ENCODE data around the gene XCL2. TPM values are rescaled to one million over a fixed set of nuclear protein-coding genes. Genes with fewer than 3 reads are reported as not detected.

Gene XCL2
- total and polyA plus RNA-seq, 10 of the 15 experiments (the other 5 are each of a cell fraction or from before 2014, with no cell fraction given): 0.50 to 299 (median 4.8) TPM

DNA sequence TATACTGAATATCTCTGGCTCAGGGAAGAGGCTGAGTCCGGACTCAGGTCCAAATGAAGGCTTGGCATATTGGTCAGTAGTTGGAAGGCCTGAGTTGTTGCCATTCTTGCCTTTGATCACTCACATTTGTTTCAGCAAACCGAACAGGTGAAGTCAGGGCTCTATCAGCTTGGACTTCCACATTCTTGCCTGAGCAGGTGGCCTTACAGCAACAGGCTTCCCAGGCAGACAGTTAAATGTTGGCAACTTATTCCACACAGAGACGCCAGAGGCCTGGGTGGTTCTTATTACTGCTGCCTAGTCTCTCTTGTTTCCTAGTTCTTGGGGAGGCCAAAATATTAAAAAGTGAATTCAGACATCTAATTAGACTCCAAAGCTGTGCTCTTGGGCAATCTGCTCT is 36.6 kb downstream of the XCL2 start:
- SMC1A ChIA-PET (ENCODE audit: uncharacterized antibody, unreplicated experiment): interaction anchor here (0.9 to 14.3 kb wide), 16 partner anchors 9 to 165 kb away, joined by 3 to 257 read pairs (median 8); no protein-coding TSS in a partner anchor
- ATAC-seq: no peak
- intact Hi-C loops (cut with micrococcal nuclease; ENCODE audit: unreplicated experiment) (no loop called here), in situ Hi-C loops (cut with MboI) (no loop called here)
- no TSS peak for BruUV-seq (replicated peaks)
- no peak overlapping the region for H3K4me2 ChIP-seq (ENCODE audit: control insufficient read depth, insufficient read depth)
- 66% methylated on average over 3 of the region's 3 CpGs for WGBS (ENCODE audit: insufficient coverage, insufficient replicate concordance, low lambda C conversion rate, missing lambda C conversion rate)
- CTCF ChIA-PET: interaction anchor here (1.1 to 2.8 kb wide), 2 partner anchors 39 to 47 kb away, joined by 4 to 10 read pairs; no protein-coding TSS in a partner anchor
- H3K36me3 ChIP-seq (ENCODE audit: control insufficient read depth in 2 of 2, insufficient read depth in 2 of 2, low read length in 1 of 2): no peaks in the 10 kb centered on the region
- H3K4me3 ChIP-seq: no peak overlapping the region
- no peak for FAIRE-seq
- H3K27me3 ChIP-seq (replicated peaks in 1 of 2; ENCODE audit: control insufficient read depth in 2 of 2, insufficient read depth in 2 of 2, low read length in 1 of 2): no peaks in the 10 kb centered on the region
- no peak overlapping the region for H3K27ac ChIP-seq (ENCODE audit: control insufficient read depth, insufficient read depth)
- no peak overlapping the region for H3K9ac ChIP-seq (ENCODE audit: control insufficient read depth, insufficient read depth, low read length)
- no peaks in the 10 kb centered on the region for H3K79me2 ChIP-seq (ENCODE audit: control insufficient read depth, insufficient read depth, low read length)
- H2AFZ ChIP-seq (ENCODE audit: control insufficient read depth, low read depth, low read length): no peak overlapping the region
- H4K20me1 ChIP-seq (ENCODE audit: control insufficient read depth, insufficient read depth): no peaks in the 10 kb centered on the region
- RAD21 ChIA-PET (ENCODE audit: unreplicated experiment): interaction anchor here (0.9 to 14.3 kb wide), 6 partner anchors 11 to 165 kb away, joined by 3 to 218 read pairs (median 86); no protein-coding TSS in a partner anchor
- POLR2A ChIA-PET: interaction anchor here (0.6 to 7.9 kb wide), 7 partner anchors 9 to 76 kb away, joined by 3 to 56 read pairs (median 6); no protein-coding TSS in a partner anchor
- no peaks in the 10 kb centered on the region for H3K9me3 ChIP-seq (replicated peaks; ENCODE audit: control insufficient read depth, insufficient read depth, low read length)
- peaks cover 16% of the 10 kb centered on the region for H3K4me1 ChIP-seq (ENCODE audit: control insufficient read depth, insufficient read depth, low read length)
- no peak for DNase-seq (ENCODE audit: low read depth, low spot score)
- TF ChIP-seq, protein P1, sequence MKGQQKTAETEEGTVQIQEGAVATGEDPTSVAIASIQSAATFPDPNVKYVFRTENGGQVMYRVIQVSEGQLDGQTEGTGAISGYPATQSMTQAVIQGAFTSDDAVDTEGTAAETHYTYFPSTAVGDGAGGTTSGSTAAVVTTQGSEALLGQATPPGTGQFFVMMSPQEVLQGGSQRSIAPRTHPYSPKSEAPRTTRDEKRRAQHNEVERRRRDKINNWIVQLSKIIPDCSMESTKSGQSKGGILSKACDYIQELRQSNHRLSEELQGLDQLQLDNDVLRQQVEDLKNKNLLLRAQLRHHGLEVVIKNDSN (IDR thresholded peaks at IDR 0.05; ENCODE audit: borderline replicate concordance, extremely low read length, insufficient read depth, low read depth, low read length): no peak
- TF ChIP-seq MYC (IDR thresholded peaks at IDR 0.05; ENCODE audit: insufficient read depth, insufficient read length, insufficient replicate concordance, low read length, severe bottlenecking) (no peak), FOXK2 (IDR thresholded peaks at IDR 0.05) (no peak), JUND (IDR thresholded peaks at IDR 0.05; ENCODE audit: low read depth, low read length) (no peak), CBX5 (IDR thresholded peaks at IDR 0.05; ENCODE audit: low read depth) (no peak), SMAD1 (IDR thresholded peaks at IDR 0.05; ENCODE audit: low read depth, partially characterized antibody) (no peak), HDGF (IDR thresholded peaks at IDR 0.05) (no peak), ZZZ3 (IDR thresholded peaks at IDR 0.05; ENCODE audit: control insufficient read depth, insufficient read length, low read depth) (no peak), CTCF (IDR thresholded peaks at IDR 0.05 in 2 of 3, conservative IDR thresholded peaks at IDR 0.05 in 1 of 3; ENCODE audit: control insufficient read depth in 2 of 3, extremely low read depth in 1 of 3, insufficient read depth in 1 of 3, low read depth in 3 of 3, low read length in 3 of 3) (no peak), ZBTB33 (IDR thresholded peaks at IDR 0.05) (no peak), HSF1 (IDR thresholded peaks at IDR 0.05; ENCODE audit: low read depth, low read length) (no peak), EGR1 (IDR thresholded peaks at IDR 0.05; ENCODE audit: borderline replicate concordance in 1 of 2, low read depth in 2 of 2, low read length in 2 of 2) (no peak), NBN (IDR thresholded peaks at IDR 0.05) (no peak)
- TF ChIP-seq, protein P2, sequence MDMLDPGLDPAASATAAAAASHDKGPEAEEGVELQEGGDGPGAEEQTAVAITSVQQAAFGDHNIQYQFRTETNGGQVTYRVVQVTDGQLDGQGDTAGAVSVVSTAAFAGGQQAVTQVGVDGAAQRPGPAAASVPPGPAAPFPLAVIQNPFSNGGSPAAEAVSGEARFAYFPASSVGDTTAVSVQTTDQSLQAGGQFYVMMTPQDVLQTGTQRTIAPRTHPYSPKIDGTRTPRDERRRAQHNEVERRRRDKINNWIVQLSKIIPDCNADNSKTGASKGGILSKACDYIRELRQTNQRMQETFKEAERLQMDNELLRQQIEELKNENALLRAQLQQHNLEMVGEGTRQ (IDR thresholded peaks at IDR 0.05; ENCODE audit: borderline replicate concordance, low read depth, low read length): no peak
- TF ChIP-seq, protein P3, sequence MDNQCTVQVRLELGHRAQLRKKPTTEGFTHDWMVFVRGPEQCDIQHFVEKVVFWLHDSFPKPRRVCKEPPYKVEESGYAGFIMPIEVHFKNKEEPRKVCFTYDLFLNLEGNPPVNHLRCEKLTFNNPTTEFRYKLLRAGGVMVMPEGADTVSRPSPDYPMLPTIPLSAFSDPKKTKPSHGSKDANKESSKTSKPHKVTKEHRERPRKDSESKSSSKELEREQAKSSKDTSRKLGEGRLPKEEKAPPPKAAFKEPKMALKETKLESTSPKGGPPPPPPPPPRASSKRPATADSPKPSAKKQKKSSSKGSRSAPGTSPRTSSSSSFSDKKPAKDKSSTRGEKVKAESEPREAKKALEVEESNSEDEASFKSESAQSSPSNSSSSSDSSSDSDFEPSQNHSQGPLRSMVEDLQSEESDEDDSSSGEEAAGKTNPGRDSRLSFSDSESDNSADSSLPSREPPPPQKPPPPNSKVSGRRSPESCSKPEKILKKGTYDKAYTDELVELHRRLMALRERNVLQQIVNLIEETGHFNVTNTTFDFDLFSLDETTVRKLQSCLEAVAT (IDR thresholded peaks at IDR 0.05): no peak
